ENCODE data around the gene VEPH1.

Gene VEPH1

DNA sequence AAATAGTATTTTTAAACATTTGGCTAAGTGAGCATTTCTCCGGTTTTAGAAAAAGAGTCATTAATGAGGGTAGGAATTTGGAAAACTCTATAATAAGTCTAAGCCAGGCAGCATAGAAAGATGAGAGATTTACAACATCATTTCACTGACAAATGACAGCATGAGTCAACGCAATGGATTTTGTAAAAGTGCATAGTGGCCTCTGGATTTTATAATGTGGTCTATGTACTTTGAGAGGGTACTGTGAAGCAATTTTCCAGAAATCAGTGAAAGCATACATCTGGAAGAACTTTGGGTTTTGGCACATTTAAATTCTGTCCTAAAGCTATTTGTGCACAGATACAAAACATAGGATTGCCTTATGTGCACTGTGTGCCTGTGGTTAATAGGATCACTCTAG lies 212.4 kb downstream of the VEPH1 start:
- Histone ChIP-seq H3K36me3 (no peaks in the 10 kb centered on the region), H3K27me3 (no peaks in the 10 kb centered on the region), H3K9me3 (no peaks in the 10 kb centered on the region), H3K4me3 (ENCODE audit: low read depth in 1 of 2, low read length in 1 of 2) (no peak overlapping the region), H3K27ac (no peak overlapping the region), H3K4me1 (ENCODE audit: control insufficient read depth in 1 of 2, insufficient read depth in 1 of 2, low read depth in 1 of 2, low read length in 1 of 2) (no peaks in the 10 kb centered on the region)
- TF ChIP-seq CTCF (IDR thresholded peaks at IDR 0.05), result no peak

GRCh38 chr3:157285966-157286365 lies 217.2 kb downstream of the VEPH1 start:
- H3K27me3 ChIP-seq, result no peaks in the 10 kb centered on the region
- H3K27ac ChIP-seq, result no peak overlapping the region
- H3K4me3 ChIP-seq (ENCODE audit: low read depth in 1 of 2, low read length in 1 of 2), result no peak overlapping the region
- H3K9me3 ChIP-seq, result no peaks in the 10 kb centered on the region
- no peak for TF ChIP-seq CTCF (IDR thresholded peaks at IDR 0.05)
- H3K36me3 ChIP-seq, result no peaks in the 10 kb centered on the region
- H3K4me1 ChIP-seq (ENCODE audit: control insufficient read depth in 1 of 2, insufficient read depth in 1 of 2, low read depth in 1 of 2, low read length in 1 of 2), result no peaks in the 10 kb centered on the region

GRCh38 chr3:157285141-157285540 lies 218.1 kb downstream of the VEPH1 start:
- Histone ChIP-seq H3K9me3 (no peaks in the 10 kb centered on the region), H3K27me3 (no peaks in the 10 kb centered on the region), H3K4me1 (ENCODE audit: control insufficient read depth in 1 of 2, insufficient read depth in 1 of 2, low read depth in 1 of 2, low read length in 1 of 2) (no peaks in the 10 kb centered on the region), H3K27ac (no peak overlapping the region), H3K36me3 (no peaks in the 10 kb centered on the region), H3K4me3 (ENCODE audit: low read depth in 1 of 2, low read length in 1 of 2) (no peak overlapping the region)
- TF ChIP-seq CTCF (IDR thresholded peaks at IDR 0.05), result no peak

DNA sequence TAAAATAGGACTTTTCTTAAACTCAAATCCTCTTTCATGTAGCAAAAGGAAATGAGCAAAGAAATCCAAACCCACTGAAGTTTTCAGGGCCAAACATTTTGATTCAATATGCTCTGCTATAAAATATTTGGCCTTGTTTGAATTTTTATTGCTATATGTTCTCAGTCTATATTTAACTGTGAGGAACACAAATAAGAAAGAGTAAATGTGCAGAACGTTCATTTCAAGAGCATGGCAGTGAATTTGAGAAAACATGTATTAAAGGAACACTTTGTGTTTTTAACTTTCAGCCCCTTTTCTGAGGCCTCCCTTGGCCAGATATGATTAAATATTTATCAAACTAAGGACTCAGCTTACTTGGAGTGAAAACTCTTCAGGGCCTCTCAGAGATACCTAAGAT lies 218.5 kb downstream of the VEPH1 start:
- Histone ChIP-seq H3K4me3 (ENCODE audit: low read depth in 1 of 2, low read length in 1 of 2) (no peak overlapping the region), H3K27ac (no peak overlapping the region), H3K9me3 (no peaks in the 10 kb centered on the region), H3K27me3 (no peaks in the 10 kb centered on the region), H3K4me1 (ENCODE audit: control insufficient read depth in 1 of 2, insufficient read depth in 1 of 2, low read depth in 1 of 2, low read length in 1 of 2) (no peaks in the 10 kb centered on the region), H3K36me3 (no peaks in the 10 kb centered on the region)
- no peak for TF ChIP-seq CTCF (IDR thresholded peaks at IDR 0.05)

DNA sequence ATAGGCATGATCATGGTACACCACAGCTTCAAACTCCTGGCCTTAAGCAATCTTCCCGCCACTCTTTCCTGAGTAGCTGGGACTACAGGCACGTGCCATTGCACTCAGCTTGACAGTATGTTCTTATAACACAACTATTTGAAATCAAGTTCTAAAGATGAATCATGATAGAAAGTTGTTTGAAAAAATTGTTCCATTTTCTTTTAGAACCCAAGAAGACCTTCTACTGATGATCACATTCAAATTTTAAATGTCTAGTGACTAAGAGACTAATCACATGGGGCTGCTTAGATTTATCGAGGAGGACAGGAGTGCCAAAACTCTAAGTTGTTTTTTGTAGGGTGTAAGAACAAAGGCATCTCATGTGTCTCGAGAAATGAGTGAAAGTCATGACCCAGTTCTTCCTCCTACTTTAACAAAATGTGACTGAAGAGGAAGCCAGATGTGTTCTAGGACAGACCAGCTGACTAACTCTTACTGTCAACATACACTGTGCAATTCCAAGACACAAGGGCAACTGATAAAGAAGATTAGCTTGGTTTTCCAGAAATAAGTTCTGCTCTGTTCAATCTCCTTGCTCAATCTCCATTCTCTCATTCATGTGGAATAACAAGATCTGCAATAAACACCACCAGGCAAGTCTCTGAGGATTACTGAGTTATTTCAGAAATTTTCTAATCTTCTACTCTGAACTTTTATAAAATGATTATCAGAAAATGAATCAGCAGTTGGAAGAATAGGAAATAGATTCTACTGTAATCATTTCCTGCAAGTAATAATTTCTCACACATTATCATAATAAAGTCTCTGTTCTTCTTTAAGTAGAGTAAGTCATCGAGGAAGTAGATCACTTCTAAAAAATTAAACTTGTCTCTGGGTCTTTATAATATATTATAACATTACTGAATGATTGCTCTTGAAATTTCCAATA lies 220.7 kb downstream of the VEPH1 start:
- Histone ChIP-seq H3K4me3 (ENCODE audit: low read depth in 1 of 2, low read length in 1 of 2) (no peak overlapping the region), H3K27me3 (no peaks in the 10 kb centered on the region), H3K9me3 (no peaks in the 10 kb centered on the region), H3K27ac (no peak overlapping the region), H3K36me3 (no peaks in the 10 kb centered on the region), H3K4me1 (ENCODE audit: control insufficient read depth in 1 of 2, insufficient read depth in 1 of 2, low read depth in 1 of 2, low read length in 1 of 2) (no peaks in the 10 kb centered on the region)
- no peak for TF ChIP-seq CTCF (IDR thresholded peaks at IDR 0.05)

All from neutrophil (primary cell).